Coronary artery (tissue), 2 donors: Measurements from ENCODE around the gene TGFB1.
A peak's percentile ranks its signal among the peaks of the same experiment; 100 is the strongest.

Source experiments
- DNase-seq: peaks from one replicate; pipeline ENCODE4 v3.0.0-alpha.2; 2017; ENCODE audit warnings: low spot score
- H3K27ac ChIP-seq, 2 donors: fragments of 200-600 bp; sonication (generic); one replicate each; pipeline ENCODE4 v1.5.1; 2016 to 2019
- H3K4me3 ChIP-seq: fragments of 200-600 bp; sonication (generic); 2 replicates; pipeline ENCODE4 v1.5.1; 2016; ENCODE audit warnings: mild to moderate bottlenecking, moderate library complexity
- TF ChIP-seq, protein P1 (sequence below): fragments of 200-600 bp; sonication (generic); IDR thresholded peaks from one replicate; pipeline ENCODE4 v1.5.1; 2019; ENCODE audit warnings: antibody characterized with exemption

Gene TGFB1

DNA sequence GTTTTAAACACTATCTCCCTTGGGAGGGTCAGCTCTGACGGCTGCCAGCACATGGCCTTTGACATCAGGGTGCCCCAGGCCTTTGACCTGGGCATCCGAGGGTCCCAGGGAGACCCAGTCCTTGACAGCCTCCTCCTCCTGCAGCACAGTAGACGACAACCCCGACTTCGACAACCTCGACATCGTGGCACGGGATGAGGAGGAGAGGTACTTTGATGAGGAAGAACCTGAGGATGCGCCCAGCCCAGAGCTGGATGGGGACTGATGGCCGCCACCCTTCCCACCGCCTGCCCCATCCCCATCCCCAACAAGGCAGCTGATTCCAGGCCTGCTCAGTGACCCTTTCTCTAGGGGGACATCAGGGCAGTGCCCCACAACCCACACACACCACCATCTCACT lies 31.3 kb downstream of the TGFB1 start:
- H3K27ac ChIP-seq = peak overlapping the region; percentile 87 to 95
- no peak for DNase-seq
- TF ChIP-seq, protein P1, sequence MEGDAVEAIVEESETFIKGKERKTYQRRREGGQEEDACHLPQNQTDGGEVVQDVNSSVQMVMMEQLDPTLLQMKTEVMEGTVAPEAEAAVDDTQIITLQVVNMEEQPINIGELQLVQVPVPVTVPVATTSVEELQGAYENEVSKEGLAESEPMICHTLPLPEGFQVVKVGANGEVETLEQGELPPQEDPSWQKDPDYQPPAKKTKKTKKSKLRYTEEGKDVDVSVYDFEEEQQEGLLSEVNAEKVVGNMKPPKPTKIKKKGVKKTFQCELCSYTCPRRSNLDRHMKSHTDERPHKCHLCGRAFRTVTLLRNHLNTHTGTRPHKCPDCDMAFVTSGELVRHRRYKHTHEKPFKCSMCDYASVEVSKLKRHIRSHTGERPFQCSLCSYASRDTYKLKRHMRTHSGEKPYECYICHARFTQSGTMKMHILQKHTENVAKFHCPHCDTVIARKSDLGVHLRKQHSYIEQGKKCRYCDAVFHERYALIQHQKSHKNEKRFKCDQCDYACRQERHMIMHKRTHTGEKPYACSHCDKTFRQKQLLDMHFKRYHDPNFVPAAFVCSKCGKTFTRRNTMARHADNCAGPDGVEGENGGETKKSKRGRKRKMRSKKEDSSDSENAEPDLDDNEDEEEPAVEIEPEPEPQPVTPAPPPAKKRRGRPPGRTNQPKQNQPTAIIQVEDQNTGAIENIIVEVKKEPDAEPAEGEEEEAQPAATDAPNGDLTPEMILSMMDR = no peak
- H3K4me3 ChIP-seq = no peak overlapping the region

DNA sequence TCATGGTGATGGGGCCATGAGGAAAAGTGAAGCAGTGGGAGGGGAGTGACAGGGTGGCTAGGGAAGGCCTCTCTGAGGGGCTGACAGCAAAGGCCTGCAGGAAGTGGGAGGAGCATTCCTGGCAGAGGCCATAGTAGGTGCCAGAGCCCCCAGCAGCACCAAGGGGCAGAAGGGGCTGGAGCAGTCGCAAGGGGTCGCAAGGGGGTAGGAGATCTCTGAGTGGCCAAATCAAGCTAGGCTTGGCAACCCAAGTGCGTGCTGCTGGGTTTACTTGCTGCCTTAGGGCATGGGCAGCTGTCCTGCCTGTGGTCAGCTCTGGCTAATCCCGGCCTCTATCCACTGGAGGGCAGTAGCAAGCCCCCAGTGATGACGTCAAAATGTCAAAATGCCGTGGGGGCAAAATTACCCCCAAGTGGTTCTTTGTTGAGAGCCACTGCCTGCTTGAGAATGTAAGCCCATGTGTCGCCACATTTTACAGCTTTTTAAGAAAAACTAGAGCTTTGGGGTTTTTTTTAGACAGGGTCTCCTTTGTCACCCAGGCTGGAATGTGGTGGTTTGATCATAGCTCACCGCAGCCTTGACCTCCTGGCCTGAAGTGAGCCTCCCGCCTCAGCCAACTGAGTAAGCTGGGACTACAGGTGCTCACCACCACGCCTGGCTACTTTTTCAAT lies 32.0 kb downstream of the TGFB1 start:
- TF ChIP-seq, protein P1 = peak; percentile 46
- Histone ChIP-seq H3K27ac (peak overlapping the region; percentile 87 to 95), H3K4me3 (no peak overlapping the region)
- no peak for DNase-seq

DNA sequence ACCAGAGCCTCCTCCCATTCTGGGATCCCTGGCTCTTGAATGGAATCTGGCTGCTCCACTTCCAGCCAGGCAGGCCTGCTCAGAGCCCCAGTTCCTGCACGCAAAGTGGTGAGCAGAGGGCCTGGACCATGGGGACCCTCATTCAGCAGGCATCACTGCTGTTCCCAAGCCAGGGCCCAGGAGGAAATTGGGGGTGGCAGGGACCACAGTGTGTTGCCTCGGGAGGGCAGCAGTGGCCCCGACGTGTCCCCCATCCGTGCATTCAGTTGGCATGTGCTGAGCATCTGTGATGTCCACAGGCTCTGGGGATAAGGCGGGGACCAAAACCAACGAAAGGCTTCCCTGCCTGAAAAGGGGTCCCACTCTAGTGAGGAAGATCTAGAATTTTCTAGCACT lies 32.5 kb downstream of the TGFB1 start:
- peak overlapping the region; percentile 87 to 95 for H3K27ac ChIP-seq
- DNase-seq = no peak
- TF ChIP-seq, protein P1 = no peak

DNA sequence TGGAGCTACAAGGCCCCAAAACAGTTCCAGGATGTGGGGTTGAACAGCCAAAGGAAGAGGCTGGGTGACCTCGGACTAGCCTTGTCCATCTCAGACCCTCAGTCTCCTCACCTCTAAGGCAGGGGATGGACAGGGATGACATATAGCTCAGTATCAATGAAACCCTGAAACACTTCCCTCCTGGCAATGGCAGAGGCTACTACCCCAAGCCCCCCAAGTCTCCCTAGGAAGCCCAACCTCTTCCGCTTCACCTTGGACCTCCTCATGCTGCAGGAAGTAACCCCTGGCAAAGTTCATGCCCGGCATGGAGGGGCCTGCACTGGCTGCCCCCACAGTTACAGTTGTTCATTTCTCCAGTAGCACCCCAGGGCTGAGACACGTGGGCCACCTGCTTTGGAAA lies 33.2 kb downstream of the TGFB1 start:
- Histone ChIP-seq H3K4me3 (no peak overlapping the region), H3K27ac (peak overlapping the region in 1 of 2 donors; percentile 87)
- no peak for DNase-seq
- TF ChIP-seq, protein P1 = no peak

More for the DNA sequence above, 32.5 kb downstream of the TGFB1 start:
- no peak overlapping the region for H3K4me3 ChIP-seq

DNA sequence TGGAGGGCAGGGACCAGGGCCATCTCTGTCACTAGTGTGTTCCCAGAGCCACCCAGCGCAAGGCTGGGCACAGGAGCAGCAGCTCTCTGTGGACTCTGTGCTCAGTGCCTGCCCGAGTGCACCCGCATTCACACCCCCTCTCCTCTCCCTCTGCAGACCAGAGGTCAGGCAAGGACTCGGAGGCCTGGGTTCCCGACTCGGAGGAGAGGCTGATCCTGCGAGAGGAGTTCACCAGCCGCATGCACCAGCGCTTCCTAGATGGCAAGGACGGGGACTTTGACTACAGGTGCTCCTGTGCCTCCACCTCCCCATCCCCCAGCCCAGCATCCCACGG lies 33.6 kb downstream of the TGFB1 start:
- Histone ChIP-seq H3K27ac (no peak overlapping the region), H3K4me3 (no peak overlapping the region)
- DNase-seq = no peak
- TF ChIP-seq, protein P1 = no peak

DNA sequence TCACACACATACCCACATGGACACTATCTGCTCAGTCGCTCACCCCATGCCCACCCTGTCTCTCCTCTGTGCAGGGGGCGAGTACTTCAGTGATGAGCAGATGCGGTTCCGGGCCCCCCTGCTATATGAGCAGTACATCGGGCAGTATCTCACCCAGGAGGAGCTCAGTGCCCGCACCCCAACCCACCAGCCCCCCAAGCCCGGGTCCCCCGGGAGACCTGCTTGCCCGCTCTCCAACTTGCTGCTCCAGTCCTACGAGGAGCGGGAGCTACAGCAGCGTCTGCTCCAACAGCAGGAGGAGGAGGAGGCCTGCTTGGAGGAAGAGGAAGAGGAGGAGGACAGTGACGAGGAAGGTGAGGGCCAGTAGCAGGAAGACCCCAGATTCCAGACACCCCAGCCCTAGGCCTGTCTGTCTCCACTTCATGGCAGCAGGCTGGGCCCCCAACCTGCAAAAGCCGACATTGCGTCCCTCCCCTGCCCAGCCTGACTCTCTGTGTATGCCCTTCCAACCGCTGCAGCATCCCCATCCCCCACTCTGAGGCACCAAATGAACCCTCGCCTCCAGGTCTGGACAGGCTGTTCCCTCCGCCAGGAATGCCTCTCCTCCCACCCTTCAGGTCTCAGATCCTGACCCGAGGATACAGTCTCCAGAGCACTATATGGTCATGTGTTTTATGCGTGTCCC lies 34.1 kb downstream of the TGFB1 start:
- TF ChIP-seq, protein P1 = no peak
- no peak for DNase-seq
- H3K4me3 ChIP-seq = no peak overlapping the region
- no peak overlapping the region for H3K27ac ChIP-seq
